LNCaP clone FGC (cell line): ENCODE measurements around the gene VENTX.

Source experiments
- DNase-seq: peaks from one replicate; pipeline ENCODE4 v3.0.0-alpha.2; 2011; ENCODE audit warnings: low read depth
- H3K4me3 ChIP-seq: 2 replicates; pipeline ENCODE4 v1.5.1; 2011; ENCODE audit warnings: mild to moderate bottlenecking, low read depth, low read length, control low read depth
- CTCF ChIP-seq: IDR thresholded peaks from 2 replicates; pipeline ENCODE4 v1.5.1; 2012; ENCODE audit warnings: mild to moderate bottlenecking; ENCODE audit not compliant: control insufficient read depth, insufficient read depth; ENCODE audit errors: extremely low read depth

The VENTX gene

GRCh38 chr10:133224076-133224475, 13.6 kb upstream of the VENTX start:
- H3K4me3 ChIP-seq = no peak overlapping the region
- TF ChIP-seq CTCF = no peak
- DNase-seq = no peak

- no peak overlapping the region for H3K4me3 ChIP-seq
- no peak for TF ChIP-seq CTCF
- DNase-seq = no peak
Measured at GRCh38 chr10:133224756-133225372, 12.8 kb upstream of the VENTX start.

GRCh38 chr10:133225707-133226191, 11.9 kb upstream of the VENTX start:
- DNase-seq = no peak
- TF ChIP-seq CTCF = no peak
- H3K4me3 ChIP-seq = no peak overlapping the region

- H3K4me3 ChIP-seq = no peak overlapping the region
- DNase-seq = peak; percentile 13
Measured at GRCh38 chr10:133226251-133226808, 11.3 kb upstream of the VENTX start.

GRCh38 chr10:133227256-133227655, 10.4 kb upstream of the VENTX start:
- H3K4me3 ChIP-seq = no peak overlapping the region
- TF ChIP-seq CTCF = no peak
- DNase-seq = no peak

More at GRCh38 chr10:133226251-133226808, 11.3 kb upstream of the VENTX start:
- 0 out of 2 replicates have a peak, but pooled peaks have one; percentile 12 for TF ChIP-seq CTCF

GRCh38 chr10:133229265-133230043, 8.2 kb upstream of the VENTX start:
- H3K4me3 ChIP-seq = no peak overlapping the region
- no peak for TF ChIP-seq CTCF
- no peak for DNase-seq
